Ramos (cell line): Measurements from ENCODE around the gene DYNLL1.

Experiments
- in situ Hi-C: fragments of 300-500 bp; cut with MboI; formaldehyde crosslinking; loops from one replicate; pipeline ENCODE4 v1.14.3; 2022; ENCODE audit warnings: low sequenced_read_pairs; ENCODE audit not compliant: unreplicated experiment

Gene DYNLL1

GRCh38 chr12:120546050-120546386 is 50.1 kb downstream of the DYNLL1 start:
- in situ Hi-C loops: no loop called here
